SU-DHL-6 (cell line): Measurements from ENCODE around the gene NID1.

ENCODE experiments used
- CTCF ChIP-seq: fragments of 200-600 bp; sonication (generic); IDR thresholded peaks from one replicate; pipeline ENCODE4 v1.5.1; 2017; ENCODE audit warnings: antibody characterized with exemption, mild to moderate bottlenecking, low read length, moderate library complexity; ENCODE audit not compliant: insufficient read depth, poor library complexity, severe bottlenecking
- EZH2phosphoT487 ChIP-seq: fragments of 200-600 bp; sonication (generic), shearing (Covaris generic); conservative IDR thresholded peaks from 2 replicates; pipeline ENCODE4 v1.6.1; 2018; ENCODE audit warnings: mild to moderate bottlenecking, antibody characterized with exemption, low read length, moderate library complexity, mixed read lengths

GRCh38 chr1:235968831-235969230, 96.1 kb downstream of the NID1 start:
- TF ChIP-seq EZH2phosphoT487 (no peak), CTCF (no peak)
